Psoas muscle (tissue), 8 donors: ENCODE data around the gene EPM2A. TPM values are rescaled to one million over a fixed set of nuclear protein-coding genes. Genes with fewer than 3 reads are reported as not detected.

Source experiments
- ATAC-seq, 4 donors: fragments of 200-7000 bp; cut with Tn5 transposase; one replicate each; pipeline ENCODE4 v1.9.1; 2020; ENCODE audit warnings: moderate library complexity in 3 of 4, mild to moderate bottlenecking in 2 of 4
- DNase-seq, 2 donors: peaks; one replicate each; pipeline ENCODE4 v3.0.0-alpha.2; 2020
- H3K27ac ChIP-seq: fragments of 200-600 bp; one replicate; pipeline ENCODE4 v1.8.0; 2022
- H3K27me3 ChIP-seq, 3 donors: fragments of 200-600 bp in 1 of 3; one replicate each; pipeline versions ENCODE4 v1.6.1 to v1.8.0; 2013 to 2022; ENCODE audit warnings: low read length in 2 of 3, mild to moderate bottlenecking in 2 of 3, moderate library complexity in 1 of 3; ENCODE audit not compliant: insufficient read depth in 3 of 3
- H3K36me3 ChIP-seq, 2 donors: fragments of 200-600 bp in 1 of 2; one replicate each; pipeline versions ENCODE4 v1.6.1 to v1.8.0; 2013 to 2022; ENCODE audit warnings: low read depth in 1 of 2, mild to moderate bottlenecking in 1 of 2, moderate library complexity in 1 of 2; ENCODE audit not compliant: insufficient read depth in 1 of 2
- H3K4me1 ChIP-seq: fragments of 200-600 bp; one replicate; pipeline ENCODE4 v1.8.0; 2022
- H3K4me3 ChIP-seq: fragments of 200-600 bp; one replicate; pipeline ENCODE4 v1.8.0; 2022; ENCODE audit warnings: mild to moderate bottlenecking
- H3K9me3 ChIP-seq: fragments of 200-600 bp; one replicate; pipeline ENCODE4 v1.8.0; 2022
- WGBS, 3 donors: extraction: QIAGEN DNeasy Blood & Tissue Kit; methylation state at CpG; one replicate each; pipeline versions ENCODE4 v1.1.6 to v1.1.7; 2013; 5-methylcytosine and 5-hydroxymethylcytosine counted together
- intact Hi-C, 2 donors: fragments of 100-400 bp; cut with DNase I; formaldehyde crosslinking; loops; one replicate each; pipeline versions ENCODE4 v1.11.0 to v1.14.2; 2022
- long read RNA-seq, 2 donors: library from polyadenylated mRNA; unstranded; transcript quantifications; one replicate each; pipeline ENCODE4 v2.0.0, GENCODE V29; 2021
- polyA plus RNA-seq, 3 donors: library from polyadenylated mRNA; stranded (reverse); fragments of 200-250 nt; gene quantifications; one replicate each; pipeline ENCODE4 v1.2.3, GENCODE V29; 2013
- total RNA-seq, 4 donors: library from RNA; stranded (reverse); fragmentation: NEBNext Ultra II Directional in 2 of 4; extraction: Animal tissue kit (Norgen Biotek cat#: 25700) in 2 of 4; gene quantifications; one replicate each; pipeline versions ENCODE4 v1.2.1 to v1.2.4, GENCODE V29; 2021 to 2023
- TF ChIP-seq, protein P1 (sequence below): fragments of 200-600 bp; IDR thresholded peaks from one replicate; pipeline ENCODE4 v1.8.0; 2022; ENCODE audit warnings: antibody characterized with exemption
- donor health status: healthy with polysubstance abuse.
- donor health status: DM: no; HTN: no; CAD: no; lungs with moderate emphysema.
- donor health status: Bipolar disorder and iron deficiency.
- donor health status: healthy.
- donor health status: DM: yes; HTN: yes; CAD: no.
- donor health status: DM: no; HTN: no; CAD: no.
- donor health status: DM: no; HTN: no; CAD: no.
- donor health status: DM: yes; HTN: yes; CAD: no.

The EPM2A gene
- total RNA-seq (10 to 100 TPM; 55.4 to 73.7 (median 70.6) TPM), polyA plus RNA-seq (10 to 100 TPM; 30.1 to 88.4 (median 40.9) TPM)
- long read RNA-seq, donor 1, full-length matches to known transcripts: 102 of 114 reads
- long read RNA-seq, donor 1, partial matches to known transcripts: 8 of 114 reads
- long read RNA-seq, donor 1, other reads (novel, unspliced or antisense): 4 of 114 reads
- long read RNA-seq, donor 2, full-length matches to known transcripts: 216 of 242 reads
- long read RNA-seq, donor 2, partial matches to known transcripts: 5 of 242 reads
- long read RNA-seq, donor 2, other reads (novel, unspliced or antisense): 21 of 242 reads

DNA sequence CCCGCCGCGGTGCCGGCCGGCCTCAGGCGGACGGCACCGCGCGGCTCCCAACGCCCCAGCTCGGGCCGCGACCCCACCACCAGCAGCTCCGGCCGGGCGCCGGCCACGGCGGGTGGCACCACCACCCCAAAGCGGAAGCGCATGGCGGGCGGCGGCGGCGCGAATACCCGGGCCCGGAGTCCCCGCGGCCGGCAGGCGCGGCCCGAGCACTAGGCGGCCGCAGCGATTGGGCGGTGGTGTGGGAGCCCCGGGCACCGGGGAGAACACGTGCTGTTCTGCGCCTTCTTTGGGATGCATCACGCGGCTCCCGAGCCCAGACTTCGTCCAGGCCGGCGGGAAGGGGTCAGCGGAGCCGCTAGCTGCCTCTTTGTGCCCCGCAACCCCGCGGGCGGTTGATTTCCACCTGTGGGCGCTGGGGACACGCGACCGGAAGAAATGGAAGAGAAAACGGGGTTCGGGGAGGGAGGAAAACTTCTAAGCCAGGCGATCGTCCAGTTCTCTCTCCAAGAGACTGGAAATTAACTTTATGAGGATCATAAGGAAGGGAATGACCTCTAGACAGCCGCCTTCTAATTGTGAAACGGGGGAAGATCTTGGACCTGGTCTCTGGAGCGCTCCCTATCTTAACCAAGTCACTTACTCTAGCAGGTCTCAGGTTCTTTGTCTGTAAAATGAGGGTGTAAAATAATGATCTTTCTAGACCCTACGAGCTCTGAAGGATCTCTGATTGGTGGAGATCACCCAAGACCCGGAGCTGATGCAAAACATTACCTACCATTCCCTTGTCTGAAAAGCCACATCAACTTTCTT, at the start of gene EPM2A:
EPM2A (minus strand) TSS at position 165 of the 810 bp plus-strand sequence; CDS start at position 143, 22 bp downstream.
- Histone ChIP-seq H3K36me3 (no peaks in the 10 kb centered on the region), H3K27me3 (no peaks in the 10 kb centered on the region), H3K9me3 (no peaks in the 10 kb centered on the region), H3K4me3 (peak within 1 kb of the TSS; percentile 77), H3K27ac (peak within 1 kb of the TSS; percentile 98), H3K4me1 (peaks cover 30% of the 10 kb centered on the region)
- peak; percentile 91 to 93 for DNase-seq
- ATAC-seq: peak; percentile 88 to 94 (median 92)
- intact Hi-C loops: loop anchor here (2.0 to 10.0 kb wide), 5 partner anchors 49 to 1891 kb away; partner anchors contain the start of genes FBXO30 (in 1 of the 2) and LTV1 (in 1 of the 2)
- TF ChIP-seq, protein P1, sequence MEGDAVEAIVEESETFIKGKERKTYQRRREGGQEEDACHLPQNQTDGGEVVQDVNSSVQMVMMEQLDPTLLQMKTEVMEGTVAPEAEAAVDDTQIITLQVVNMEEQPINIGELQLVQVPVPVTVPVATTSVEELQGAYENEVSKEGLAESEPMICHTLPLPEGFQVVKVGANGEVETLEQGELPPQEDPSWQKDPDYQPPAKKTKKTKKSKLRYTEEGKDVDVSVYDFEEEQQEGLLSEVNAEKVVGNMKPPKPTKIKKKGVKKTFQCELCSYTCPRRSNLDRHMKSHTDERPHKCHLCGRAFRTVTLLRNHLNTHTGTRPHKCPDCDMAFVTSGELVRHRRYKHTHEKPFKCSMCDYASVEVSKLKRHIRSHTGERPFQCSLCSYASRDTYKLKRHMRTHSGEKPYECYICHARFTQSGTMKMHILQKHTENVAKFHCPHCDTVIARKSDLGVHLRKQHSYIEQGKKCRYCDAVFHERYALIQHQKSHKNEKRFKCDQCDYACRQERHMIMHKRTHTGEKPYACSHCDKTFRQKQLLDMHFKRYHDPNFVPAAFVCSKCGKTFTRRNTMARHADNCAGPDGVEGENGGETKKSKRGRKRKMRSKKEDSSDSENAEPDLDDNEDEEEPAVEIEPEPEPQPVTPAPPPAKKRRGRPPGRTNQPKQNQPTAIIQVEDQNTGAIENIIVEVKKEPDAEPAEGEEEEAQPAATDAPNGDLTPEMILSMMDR: no peak
- WGBS, 3 donors: 0 to 1% (median 1%) methylated on average over 50 to 69 of the region's 69 CpGs

DNA sequence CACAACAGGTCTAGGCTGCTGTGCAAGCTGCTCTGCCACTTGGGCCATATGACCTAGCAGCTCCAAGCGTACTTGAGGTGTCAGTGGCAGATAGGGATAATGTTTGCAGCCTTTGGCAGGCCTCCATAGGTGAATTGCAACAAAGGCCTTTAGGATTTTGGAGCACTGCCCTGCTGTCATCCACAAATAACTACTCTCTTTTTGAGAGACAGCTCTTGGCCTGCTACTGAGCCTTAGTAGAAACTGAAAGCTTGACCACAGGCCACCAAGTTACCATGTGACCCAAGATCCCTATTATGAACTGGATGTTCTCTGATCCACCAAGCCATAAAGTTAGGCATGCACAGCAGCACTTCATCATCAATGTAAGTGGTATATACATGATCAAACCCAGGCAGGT, 49.4 kb upstream of the EPM2A start:
- TF ChIP-seq, protein P1: no peak
- peak; percentile 16 to 69 for DNase-seq
- intact Hi-C loops: loop anchor here in 1 of 2 donors (10.0 kb wide), 1 partner anchor 50 kb away; the partner anchor contains the start of gene EPM2A
- Histone ChIP-seq H3K4me1 (peaks cover 23% of the 10 kb centered on the region), H3K4me3 (no peak overlapping the region), H3K27ac (peak overlapping the region; percentile 54), H3K36me3 (no peaks in the 10 kb centered on the region), H3K9me3 (no peaks in the 10 kb centered on the region), H3K27me3 (no peaks in the 10 kb centered on the region)
- WGBS, 3 donors: 34 to 47% (median 35%) methylated on average over 1 of the region's 1 CpG
- peak; percentile 59 to 86 (median 80) for ATAC-seq

DNA sequence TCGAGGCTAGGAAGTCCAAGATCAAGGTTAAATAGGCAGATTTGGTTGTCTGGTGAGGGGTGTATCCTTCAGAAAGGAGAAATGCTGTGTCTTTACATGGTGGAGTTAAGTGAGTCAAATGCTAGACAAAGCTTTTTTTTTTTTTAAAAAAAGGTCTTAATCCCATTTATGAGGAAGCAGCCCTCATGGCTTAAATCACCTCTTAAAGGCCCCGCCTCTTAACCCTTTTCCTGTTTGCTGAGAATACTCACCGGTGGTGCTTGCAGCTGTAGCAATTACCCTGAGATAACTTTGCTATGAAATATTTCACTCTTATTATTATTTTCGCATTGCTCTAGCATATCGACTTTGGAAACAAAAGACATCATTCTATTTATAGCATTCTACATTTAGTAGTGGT, 48.5 kb upstream of the EPM2A start:
- Histone ChIP-seq H3K27ac (no peak overlapping the region), H3K36me3 (no peaks in the 10 kb centered on the region), H3K9me3 (no peaks in the 10 kb centered on the region), H3K27me3 (no peaks in the 10 kb centered on the region), H3K4me1 (peaks cover 18% of the 10 kb centered on the region), H3K4me3 (no peak overlapping the region)
- DNase-seq: no peak
- ATAC-seq: no peak
- 77 to 82% (median 80%) methylated on average over 5 of the region's 5 CpGs for WGBS, 3 donors
- TF ChIP-seq, protein P1: no peak
- intact Hi-C loops: loop anchor here in 1 of 2 donors (10.0 kb wide), 1 partner anchor 49 kb away; the partner anchor contains the start of gene EPM2A

DNA sequence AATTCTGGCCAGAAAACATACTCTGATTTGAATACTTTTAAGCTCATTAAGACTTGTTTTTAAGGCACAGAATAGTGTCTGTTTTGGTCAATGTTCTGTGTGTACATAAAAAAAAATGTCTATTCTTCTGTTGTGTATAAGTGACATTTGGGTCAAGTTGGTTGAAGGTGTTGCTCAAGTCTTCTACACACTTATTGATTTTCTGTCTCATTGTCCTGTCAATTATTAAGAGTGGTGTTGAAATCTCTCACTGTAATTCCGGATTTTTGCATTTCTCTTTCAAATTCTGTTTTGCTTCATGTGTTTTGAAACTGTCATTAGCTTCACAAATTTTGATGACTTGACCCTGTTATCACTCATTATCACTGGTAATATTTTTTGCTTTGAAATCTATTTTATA, 37.5 kb upstream of the EPM2A start:
- no peaks in the 10 kb centered on the region for H3K9me3 ChIP-seq
- WGBS, 3 donors: 94 to 95% (median 95%) methylated on average over 1 of the region's 1 CpG
- no peaks in the 10 kb centered on the region for H3K4me1 ChIP-seq
- DNase-seq (no peak), ATAC-seq (no peak)
- H3K27me3 ChIP-seq: no peaks in the 10 kb centered on the region
- H3K4me3 ChIP-seq: no peak overlapping the region
- TF ChIP-seq, protein P1: no peak
- no peaks in the 10 kb centered on the region for H3K36me3 ChIP-seq
- no peak overlapping the region for H3K27ac ChIP-seq
- intact Hi-C loops: no loop called here
